ENCODE measurements around the gene DPP6. TPM values are rescaled to one million over a fixed set of nuclear protein-coding genes. Genes with fewer than 3 reads are reported as not detected.

The DPP6 gene
- total and polyA plus RNA-seq, 7 donors, result 0.18 to 1.8 (median 0.57) TPM

GRCh38 chr7:154699417-154699816, 647.2 kb downstream of the DPP6 start:
- TF ChIP-seq CTCF (IDR thresholded peaks at IDR 0.05), result no peak
- Histone ChIP-seq H3K36me3 (ENCODE audit: insufficient read depth in 1 of 2, low read depth in 1 of 2) (no peaks in the 10 kb centered on the region), H3K9me3 (no peaks in the 10 kb centered on the region), H3K27ac (no peak overlapping the region), H3K4me3 (no peak overlapping the region), H3K27me3 (ENCODE audit: insufficient read depth in 3 of 3, low read length in 2 of 3) (peaks cover 0 to 2% (median 0%) of the 10 kb centered on the region in 3 donors), H3K4me1 (no peaks in the 10 kb centered on the region)
- intact Hi-C loops (cut with DNase I), result no loop called here
- DNase-seq (no peak), ATAC-seq (no peak)
- WGBS, 3 donors, result 57 to 61% (median 60%) methylated on average over 6 of the region's 6 CpGs

DNA sequence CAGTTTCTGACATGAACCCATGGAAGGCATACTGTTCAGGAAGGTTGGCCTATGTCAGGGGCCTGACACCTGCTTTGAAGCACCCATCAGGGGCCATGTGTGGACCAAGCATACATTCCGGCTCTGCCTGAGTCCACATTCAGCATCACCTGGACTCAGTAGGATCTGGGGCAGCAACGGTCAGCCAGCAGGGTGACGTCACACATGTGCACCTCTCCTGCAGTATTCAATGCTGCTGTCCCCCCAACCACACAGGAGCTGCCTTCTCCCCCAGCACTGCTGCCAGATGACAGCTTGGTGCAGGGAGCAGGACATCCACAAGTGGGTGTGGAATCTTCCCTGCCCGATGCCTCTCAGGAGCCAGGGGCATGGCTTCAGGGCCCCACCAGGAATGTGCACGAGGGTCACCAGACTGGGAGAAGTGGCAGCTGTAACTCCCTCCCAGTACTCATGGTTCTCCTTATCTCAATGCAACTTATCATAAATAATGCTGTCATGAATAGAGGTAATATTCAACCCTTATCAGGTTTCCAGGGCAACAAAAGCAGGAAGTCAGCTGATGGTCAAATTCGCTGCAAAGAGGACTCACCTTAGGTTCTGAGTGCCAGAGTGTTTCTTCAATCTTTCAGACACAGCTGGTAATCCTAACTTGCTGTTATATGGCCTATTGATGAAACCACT, 657.8 kb downstream of the DPP6 start:
- Histone ChIP-seq H3K36me3 (ENCODE audit: insufficient read depth in 1 of 2, low read depth in 1 of 2) (no peaks in the 10 kb centered on the region), H3K4me1 (no peaks in the 10 kb centered on the region), H3K27ac (no peak overlapping the region), H3K27me3 (ENCODE audit: insufficient read depth in 3 of 3, low read length in 2 of 3) (peaks cover 0 to 2% (median 0%) of the 10 kb centered on the region in 3 donors), H3K9me3 (peaks cover 5% of the 10 kb centered on the region), H3K4me3 (no peak overlapping the region)
- intact Hi-C loops (cut with DNase I), result no loop called here
- TF ChIP-seq CTCF (IDR thresholded peaks at IDR 0.05), result no peak
- ATAC-seq (no peak), DNase-seq (no peak)
- WGBS, 3 donors, result 75 to 81% (median 80%) methylated on average over 6 of the region's 6 CpGs

GRCh38 chr7:154720016-154720415, 667.8 kb downstream of the DPP6 start:
- H3K4me1 ChIP-seq, result no peaks in the 10 kb centered on the region
- intact Hi-C loops (cut with DNase I), result no loop called here
- ATAC-seq (no peak), DNase-seq (no peak)
- H3K36me3 ChIP-seq (ENCODE audit: insufficient read depth in 1 of 2, low read depth in 1 of 2), result no peaks in the 10 kb centered on the region
- no peak overlapping the region for H3K27ac ChIP-seq
- WGBS, 3 donors, result 59 to 68% (median 66%) methylated on average over 5 of the region's 5 CpGs
- H3K9me3 ChIP-seq, result no peaks in the 10 kb centered on the region
- H3K27me3 ChIP-seq (ENCODE audit: insufficient read depth in 3 of 3, low read length in 2 of 3), result no peaks in the 10 kb centered on the region
- H3K4me3 ChIP-seq, result no peak overlapping the region
- no peak for TF ChIP-seq CTCF (IDR thresholded peaks at IDR 0.05)

DNA sequence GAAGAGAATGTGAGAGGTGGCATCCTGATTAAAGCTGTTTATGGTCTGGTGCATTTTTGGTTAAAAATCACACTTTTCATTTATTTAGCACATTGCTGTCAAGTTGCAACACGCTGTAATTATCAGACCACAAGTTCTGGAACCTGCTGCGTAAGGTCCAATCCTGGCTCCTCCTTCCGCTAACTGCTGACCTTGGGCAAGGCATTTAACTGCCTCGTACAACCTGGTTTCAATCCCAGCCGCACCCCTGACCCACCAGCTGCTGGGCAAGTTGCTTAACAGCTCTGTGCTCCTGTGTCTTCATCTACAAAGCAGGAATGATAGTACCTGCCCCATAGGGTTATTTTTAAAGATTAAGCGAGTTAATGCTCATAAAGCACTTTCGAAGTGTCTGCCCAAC, 668.9 kb downstream of the DPP6 start:
- 75 to 77% (median 77%) methylated on average over 7 of the region's 7 CpGs for WGBS, 3 donors
- ATAC-seq (no peak), DNase-seq (no peak)
- Histone ChIP-seq H3K27ac (no peak overlapping the region), H3K4me3 (no peak overlapping the region), H3K9me3 (peaks cover 3% of the 10 kb centered on the region), H3K4me1 (no peaks in the 10 kb centered on the region), H3K36me3 (ENCODE audit: insufficient read depth in 1 of 2, low read depth in 1 of 2) (no peaks in the 10 kb centered on the region), H3K27me3 (ENCODE audit: insufficient read depth in 3 of 3, low read length in 2 of 3) (no peaks in the 10 kb centered on the region)
- TF ChIP-seq CTCF (IDR thresholded peaks at IDR 0.05), result no peak
- intact Hi-C loops (cut with DNase I), result no loop called here

DNA sequence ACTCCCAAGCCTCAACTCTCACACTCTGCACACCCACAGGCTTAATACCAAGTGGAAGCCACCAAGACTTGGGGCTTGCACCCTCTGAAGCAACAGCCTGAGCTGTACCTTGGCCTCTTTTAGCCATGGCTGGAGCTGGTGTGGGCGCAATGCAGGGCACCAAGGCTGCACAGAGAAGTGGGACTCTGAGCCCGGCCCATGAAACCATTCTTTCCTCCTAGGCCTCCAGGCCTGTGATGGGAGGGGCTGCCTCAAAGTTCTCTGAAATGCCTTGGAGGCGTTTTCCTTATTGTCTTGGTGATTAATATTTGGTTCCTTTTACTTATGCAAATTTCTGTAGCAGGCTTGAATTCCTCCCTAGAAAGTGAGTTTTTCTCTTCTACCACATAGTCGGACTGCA, 674.2 kb downstream of the DPP6 start:
- Histone ChIP-seq H3K9me3 (peaks cover 3% of the 10 kb centered on the region), H3K4me3 (no peak overlapping the region), H3K27ac (no peak overlapping the region), H3K4me1 (no peaks in the 10 kb centered on the region), H3K27me3 (ENCODE audit: insufficient read depth in 3 of 3, low read length in 2 of 3) (no peaks in the 10 kb centered on the region), H3K36me3 (ENCODE audit: insufficient read depth in 1 of 2, low read depth in 1 of 2) (no peaks in the 10 kb centered on the region)
- intact Hi-C loops (cut with DNase I), result no loop called here
- WGBS, 3 donors, result 83 to 85% (median 84%) methylated on average over 4 of the region's 4 CpGs
- no peak for ATAC-seq
- no peak for TF ChIP-seq CTCF (IDR thresholded peaks at IDR 0.05)
- no peak for DNase-seq
